VCaP (cell line): ENCODE data around the gene TES.
A peak's percentile ranks its signal among the peaks of the same experiment; 100 is the strongest.

Source experiments
- H3K27ac ChIP-seq: fragments of 450-650 bp; 2 replicates; pipeline ENCODE4 v1.5.1; 2017
- TF ChIP-seq, protein P1 (sequence below): fragments of 450-650 bp; conservative IDR thresholded peaks from 2 replicates; pipeline ENCODE4 v1.5.1; 2017; ENCODE audit warnings: mild to moderate bottlenecking, moderate library complexity

Gene TES

DNA sequence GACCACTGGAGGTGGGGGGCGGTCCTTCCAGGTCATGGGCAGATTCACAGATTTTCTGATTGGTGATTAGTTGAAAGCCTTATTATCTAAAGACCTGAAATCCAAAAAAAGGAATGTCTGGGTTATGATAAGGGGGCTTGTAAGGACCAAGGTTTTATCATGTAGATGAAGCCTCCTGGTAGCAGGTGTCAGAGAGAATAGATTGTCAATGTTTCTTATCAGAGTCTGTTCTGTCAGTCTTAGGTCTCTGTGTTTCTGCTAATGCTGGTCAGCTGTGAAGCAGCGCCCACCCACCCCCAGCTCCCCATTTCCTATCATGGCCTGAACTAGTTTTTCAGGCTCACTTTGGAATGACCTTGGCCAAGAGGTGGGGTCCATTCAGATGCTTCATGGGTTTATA, 21.2 kb downstream of the TES start:
- TF ChIP-seq, protein P1, sequence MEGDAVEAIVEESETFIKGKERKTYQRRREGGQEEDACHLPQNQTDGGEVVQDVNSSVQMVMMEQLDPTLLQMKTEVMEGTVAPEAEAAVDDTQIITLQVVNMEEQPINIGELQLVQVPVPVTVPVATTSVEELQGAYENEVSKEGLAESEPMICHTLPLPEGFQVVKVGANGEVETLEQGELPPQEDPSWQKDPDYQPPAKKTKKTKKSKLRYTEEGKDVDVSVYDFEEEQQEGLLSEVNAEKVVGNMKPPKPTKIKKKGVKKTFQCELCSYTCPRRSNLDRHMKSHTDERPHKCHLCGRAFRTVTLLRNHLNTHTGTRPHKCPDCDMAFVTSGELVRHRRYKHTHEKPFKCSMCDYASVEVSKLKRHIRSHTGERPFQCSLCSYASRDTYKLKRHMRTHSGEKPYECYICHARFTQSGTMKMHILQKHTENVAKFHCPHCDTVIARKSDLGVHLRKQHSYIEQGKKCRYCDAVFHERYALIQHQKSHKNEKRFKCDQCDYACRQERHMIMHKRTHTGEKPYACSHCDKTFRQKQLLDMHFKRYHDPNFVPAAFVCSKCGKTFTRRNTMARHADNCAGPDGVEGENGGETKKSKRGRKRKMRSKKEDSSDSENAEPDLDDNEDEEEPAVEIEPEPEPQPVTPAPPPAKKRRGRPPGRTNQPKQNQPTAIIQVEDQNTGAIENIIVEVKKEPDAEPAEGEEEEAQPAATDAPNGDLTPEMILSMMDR: no peak
- peak overlapping the region; percentile 36 for H3K27ac ChIP-seq

- TF ChIP-seq, protein P1: no peak
- H3K27ac ChIP-seq: peak overlapping the region; percentile 36
These were observed 21.6 kb downstream of the TES start for GRCh38 chr7:116231949-116232348.

DNA sequence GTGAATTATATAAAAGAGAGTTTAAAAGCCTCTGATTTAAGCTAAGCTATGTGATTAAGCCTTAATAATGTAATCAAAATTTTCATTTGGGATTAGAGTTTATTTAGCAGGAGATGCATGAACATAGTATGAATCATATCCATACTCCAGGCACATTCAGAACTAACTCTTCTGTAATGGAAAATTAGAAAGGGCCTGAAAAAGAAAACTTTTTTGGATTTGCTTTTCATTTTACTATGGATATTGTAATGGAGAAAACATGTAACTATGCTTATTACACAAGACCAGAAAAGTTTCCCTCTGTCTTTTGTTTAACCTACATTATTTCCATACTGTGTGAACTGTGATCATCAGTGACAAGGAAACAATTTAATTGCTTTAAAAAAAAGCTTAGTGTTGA, 22.0 kb downstream of the TES start:
- TF ChIP-seq, protein P1: no peak
- peak overlapping the region; percentile 36 for H3K27ac ChIP-seq

GRCh38 chr7:116232920-116233319, 22.6 kb downstream of the TES start:
- peak overlapping the region; percentile 36; the same call in 1 of the 2 replicates for H3K27ac ChIP-seq
- TF ChIP-seq, protein P1: no peak

GRCh38 chr7:116234517-116235200, 24.3 kb downstream of the TES start:
- TF ChIP-seq, protein P1: no peak
- no peak overlapping the region for H3K27ac ChIP-seq

- no peak overlapping the region for H3K27ac ChIP-seq
These were observed 25.0 kb downstream of the TES start for GRCh38 chr7:116235380-116235779.

GRCh38 chr7:116236020-116236630, 25.8 kb downstream of the TES start:
- TF ChIP-seq, protein P1: peak; percentile 78
- no peak overlapping the region for H3K27ac ChIP-seq

More at GRCh38 chr7:116235380-116235779, 25.0 kb downstream of the TES start:
- TF ChIP-seq, protein P1: no peak
